Thyroid gland (tissue), 4 donors: ENCODE results near the gene FOXP3.
"Not testable (repeated sequence)": the region's sequence is repeated elsewhere in the genome, so short reads cannot be mapped to it uniquely, and the experiment has no call there.

Experiments used
- POLR2A ChIP-seq, 2 donors: fragments of 450-650 bp; IDR thresholded peaks; one replicate each; pipeline ENCODE4 v1.6.1; 2017; ENCODE audit warnings: antibody characterized with exemption in 2 of 2, mild to moderate bottlenecking in 2 of 2, moderate library complexity in 1 of 2
- TF ChIP-seq, protein P1 (sequence below), 6 experiments: fragments of 200-600 bp in 3 of 6; fragments of 450-650 bp in 3 of 6; sonication (generic) in 3 of 6; IDR thresholded peaks; one replicate each; pipeline ENCODE4 v1.5.1; 2016 to 2019; ENCODE audit warnings: antibody characterized with exemption in 6 of 6, mild to moderate bottlenecking in 2 of 6, inconsistent platforms in 1 of 6, moderate library complexity in 1 of 6

DNA sequence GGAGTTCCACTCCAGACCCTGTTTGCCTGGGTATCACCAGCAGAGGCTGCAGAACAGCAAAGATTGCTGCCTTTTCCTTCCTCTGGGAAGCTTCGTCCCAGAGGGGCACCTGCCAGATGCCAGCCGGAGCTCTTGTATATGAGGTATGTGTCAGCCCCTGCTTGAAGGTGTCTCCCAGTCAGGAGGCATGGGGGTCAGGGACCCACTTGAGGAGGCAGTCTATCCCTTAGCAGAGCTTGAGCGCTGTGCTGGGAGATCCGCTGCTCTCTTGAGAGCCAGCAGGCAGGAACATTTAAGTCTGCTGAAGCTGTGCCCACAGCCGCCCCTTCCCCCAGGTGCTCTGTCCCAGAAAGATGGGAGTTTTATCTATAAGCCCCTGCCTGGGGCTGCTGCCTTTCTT, 34.8 kb upstream of the FOXP3 start:
- TF ChIP-seq, protein P1, sequence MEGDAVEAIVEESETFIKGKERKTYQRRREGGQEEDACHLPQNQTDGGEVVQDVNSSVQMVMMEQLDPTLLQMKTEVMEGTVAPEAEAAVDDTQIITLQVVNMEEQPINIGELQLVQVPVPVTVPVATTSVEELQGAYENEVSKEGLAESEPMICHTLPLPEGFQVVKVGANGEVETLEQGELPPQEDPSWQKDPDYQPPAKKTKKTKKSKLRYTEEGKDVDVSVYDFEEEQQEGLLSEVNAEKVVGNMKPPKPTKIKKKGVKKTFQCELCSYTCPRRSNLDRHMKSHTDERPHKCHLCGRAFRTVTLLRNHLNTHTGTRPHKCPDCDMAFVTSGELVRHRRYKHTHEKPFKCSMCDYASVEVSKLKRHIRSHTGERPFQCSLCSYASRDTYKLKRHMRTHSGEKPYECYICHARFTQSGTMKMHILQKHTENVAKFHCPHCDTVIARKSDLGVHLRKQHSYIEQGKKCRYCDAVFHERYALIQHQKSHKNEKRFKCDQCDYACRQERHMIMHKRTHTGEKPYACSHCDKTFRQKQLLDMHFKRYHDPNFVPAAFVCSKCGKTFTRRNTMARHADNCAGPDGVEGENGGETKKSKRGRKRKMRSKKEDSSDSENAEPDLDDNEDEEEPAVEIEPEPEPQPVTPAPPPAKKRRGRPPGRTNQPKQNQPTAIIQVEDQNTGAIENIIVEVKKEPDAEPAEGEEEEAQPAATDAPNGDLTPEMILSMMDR (IDR thresholded peaks at IDR 0.05) = not testable (repeated sequence)
- TF ChIP-seq POLR2A (IDR thresholded peaks at IDR 0.05) = not testable (repeated sequence)
